H54 (cell line): ENCODE data around the gene BLOC1S4.

ENCODE experiments used
- DNase-seq: peaks from one replicate; pipeline ENCODE4 v3.0.0; 2011; ENCODE audit warnings: low spot score, mixed read lengths; ENCODE audit not compliant: insufficient read length
- FAIRE-seq: peaks from 3 replicates; lab custom pipeline; 2011; peaks lifted over from hg19 to GRCh38; lab: Jason Lieb, UNC
- POLR2A ChIP-seq: IDR thresholded peaks from 2 replicates; pipeline ENCODE4 v1.6.1; 2011; ENCODE audit warnings: low read depth, mild to moderate bottlenecking, low read length

Gene BLOC1S4

GRCh38 chr4:6682862-6683590 is 32.9 kb upstream of the BLOC1S4 start:
- TF ChIP-seq POLR2A, result no peak
- no peak for FAIRE-seq
- no peak for DNase-seq

GRCh38 chr4:6684656-6685055 is 31.3 kb upstream of the BLOC1S4 start:
- TF ChIP-seq POLR2A, result no peak
- FAIRE-seq, result no peak

GRCh38 chr4:6686104-6686787 is 29.7 kb upstream of the BLOC1S4 start:
- FAIRE-seq (no peak), DNase-seq (no peak)
- no peak for TF ChIP-seq POLR2A

More at GRCh38 chr4:6684656-6685055, 31.3 kb upstream of the BLOC1S4 start:
- no peak for DNase-seq

GRCh38 chr4:6687947-6688878 is 27.8 kb upstream of the BLOC1S4 start:
- no peak for DNase-seq
- TF ChIP-seq POLR2A, result no peak
- no peak for FAIRE-seq

- TF ChIP-seq POLR2A, result peak; percentile 22; the same call in 1 of the 2 replicates
- peak; percentile 81 for DNase-seq
- FAIRE-seq, result no peak
These were observed 27.0 kb upstream of the BLOC1S4 start for GRCh38 chr4:6688879-6689505.

GRCh38 chr4:6689506-6689960 is 26.4 kb upstream of the BLOC1S4 start:
- TF ChIP-seq POLR2A, result no peak
- no peak for FAIRE-seq
- no peak for DNase-seq

- no peak for DNase-seq
- no peak for TF ChIP-seq POLR2A
- no peak for FAIRE-seq
These were observed 23.6 kb upstream of the BLOC1S4 start for GRCh38 chr4:6692379-6692778.

- no peak for FAIRE-seq
- DNase-seq, result no peak
These were observed 23.2 kb upstream of the BLOC1S4 start for GRCh38 chr4:6692806-6693205.

GRCh38 chr4:6693231-6694176 is 22.5 kb upstream of the BLOC1S4 start, which contains the start of gene S100P:
TSS of gene S100P (plus strand) at chr4:6693878. CDS start at chr4:6693933, 55 bp downstream.
- DNase-seq (no peak), FAIRE-seq (no peak)
- TF ChIP-seq POLR2A, result no peak

More at GRCh38 chr4:6692806-6693205, 23.2 kb upstream of the BLOC1S4 start:
- TF ChIP-seq POLR2A, result no peak

- TF ChIP-seq POLR2A, result no peak
- DNase-seq (no peak), FAIRE-seq (no peak)
These were observed 21.6 kb upstream of the BLOC1S4 start for GRCh38 chr4:6694177-6694901.

- no peak for DNase-seq
- TF ChIP-seq POLR2A, result no peak
- no peak for FAIRE-seq
These were observed 20.0 kb upstream of the BLOC1S4 start for GRCh38 chr4:6695660-6696610.
